Right forelimb (tissue), 1 donor: Measurements from ENCODE around the gene PPP1R15A.
"Not testable (repeated sequence)": the region's sequence is repeated elsewhere in the genome, so short reads cannot be mapped to it uniquely, and the experiment has no call there.

Experiments
- DNase-seq: peaks from one replicate; pipeline ENCODE4 v3.0.0-alpha.2; 2018

PPP1R15A gene

GRCh38 chr19:48872182-48872883 is at the start of gene PPP1R15A:
Gene PPP1R15A, plus strand, starts transcription at chr19:48872421. Its CDS starts 813 bp downstream, at chr19:48873234.
- peak; percentile 99 for DNase-seq

- DNase-seq, result no peak
Observed at GRCh38 chr19:48822514-48822913, 49.7 kb upstream of the PPP1R15A start.

GRCh38 chr19:48826606-48827020 is 45.6 kb upstream of the PPP1R15A start:
- no peak for DNase-seq

- DNase-seq, result no peak
Observed at GRCh38 chr19:48830088-48830487, 42.1 kb upstream of the PPP1R15A start.

- no peak for DNase-seq
Observed at GRCh38 chr19:48830965-48831364, 41.3 kb upstream of the PPP1R15A start.

GRCh38 chr19:48833049-48833448 is 39.2 kb upstream of the PPP1R15A start:
- no peak for DNase-seq

- DNase-seq, result no peak
Observed at GRCh38 chr19:48833977-48834376, 38.2 kb upstream of the PPP1R15A start.

GRCh38 chr19:48835734-48836088 is 36.5 kb upstream of the PPP1R15A start:
- peak; percentile 85 for DNase-seq

- DNase-seq, result peak; percentile 71
Observed at GRCh38 chr19:48836089-48837017, 35.9 kb upstream of the PPP1R15A start, which contains the start of gene HSD17B14. Gene HSD17B14, minus strand, starts transcription at chr19:48836491. Its CDS starts 80 bp downstream, at chr19:48836411.

- DNase-seq, result peak; percentile 84
Observed at GRCh38 chr19:48837051-48837524, 35.1 kb upstream of the PPP1R15A start.

GRCh38 chr19:48837687-48838086 is 34.5 kb upstream of the PPP1R15A start:
- DNase-seq, result no peak

GRCh38 chr19:48841047-48841446 is 31.2 kb upstream of the PPP1R15A start:
- no peak for DNase-seq

GRCh38 chr19:48841571-48841970 is 30.6 kb upstream of the PPP1R15A start:
- no peak for DNase-seq

- peak; percentile 68 for DNase-seq
Observed at GRCh38 chr19:48842789-48843162, 29.4 kb upstream of the PPP1R15A start.

- no peak for DNase-seq
Observed at GRCh38 chr19:48844472-48844871, 27.7 kb upstream of the PPP1R15A start.

- no peak for DNase-seq
Observed at GRCh38 chr19:48845384-48845783, 26.8 kb upstream of the PPP1R15A start.

- not testable (repeated sequence) for DNase-seq
Observed at GRCh38 chr19:48846659-48847058, 25.6 kb upstream of the PPP1R15A start.

GRCh38 chr19:48852292-48852691 is 19.9 kb upstream of the PPP1R15A start:
- no peak for DNase-seq

- no peak for DNase-seq
Observed at GRCh38 chr19:48853483-48853882, 18.7 kb upstream of the PPP1R15A start.

- no peak for DNase-seq
Observed at GRCh38 chr19:48854103-48854502, 18.1 kb upstream of the PPP1R15A start.

- no peak for DNase-seq
Observed at GRCh38 chr19:48856921-48857320, 15.3 kb upstream of the PPP1R15A start.

- DNase-seq, result no peak
Observed at GRCh38 chr19:48858984-48859710, 13.1 kb upstream of the PPP1R15A start.
